Colon (tissue), 2 donors: ENCODE results near the gene TCF3.
"Not testable (repeated sequence)": the region's sequence is repeated elsewhere in the genome, so short reads cannot be mapped to it uniquely, and the experiment has no call there.

ENCODE experiments used
- FAIRE-seq: peaks from 2 replicates; lab custom pipeline; 2012; peaks lifted over from hg19 to GRCh38; lab: Jason Lieb, UNC
- donor health status: control.
- donor health status: control.

The TCF3 gene

DNA sequence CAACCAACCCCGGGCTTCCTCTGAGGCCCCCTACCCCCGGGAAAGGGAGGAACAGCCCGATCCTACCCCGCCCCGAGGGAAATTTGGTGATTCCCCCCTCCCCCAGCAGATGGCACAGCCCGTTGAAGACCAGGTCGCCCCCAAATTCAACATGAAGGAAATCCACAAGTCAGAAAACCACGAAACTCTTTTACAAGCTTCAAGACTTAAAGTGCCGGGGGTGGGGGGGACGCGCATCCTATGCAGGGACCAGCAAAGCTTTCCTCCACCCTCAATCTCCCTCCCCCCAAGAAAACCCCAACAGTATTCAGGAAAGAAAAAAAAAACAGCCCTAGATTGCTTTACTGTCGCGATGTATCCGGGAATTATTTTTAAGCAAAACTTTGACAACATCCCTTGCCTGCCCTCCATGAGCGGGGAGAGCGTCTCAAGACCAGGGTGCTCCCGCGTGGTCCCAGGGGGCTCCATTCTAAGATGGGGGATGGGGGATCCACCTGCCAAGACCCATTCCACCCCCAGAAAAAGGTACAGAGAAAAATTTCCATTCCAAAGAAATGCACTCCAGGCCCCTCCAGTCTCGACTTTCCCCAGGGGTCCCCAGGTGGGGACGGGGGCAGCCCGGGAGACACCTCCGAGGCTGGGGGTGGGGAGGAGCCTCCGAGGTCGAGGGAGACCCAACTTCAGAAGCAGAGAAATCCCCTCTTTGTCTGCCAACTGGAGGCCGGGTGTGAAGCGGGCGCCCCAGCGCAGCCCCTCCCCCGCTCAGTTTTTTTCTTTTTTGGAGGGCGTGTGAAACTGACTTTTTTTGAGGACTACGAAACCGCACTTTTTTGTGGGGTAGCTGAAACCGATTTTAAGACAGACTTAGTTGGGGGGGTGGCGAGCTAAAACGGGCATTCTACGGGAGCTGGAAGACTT is 1.5 kb downstream of the TCF3 start:
- no peak for FAIRE-seq

DNA sequence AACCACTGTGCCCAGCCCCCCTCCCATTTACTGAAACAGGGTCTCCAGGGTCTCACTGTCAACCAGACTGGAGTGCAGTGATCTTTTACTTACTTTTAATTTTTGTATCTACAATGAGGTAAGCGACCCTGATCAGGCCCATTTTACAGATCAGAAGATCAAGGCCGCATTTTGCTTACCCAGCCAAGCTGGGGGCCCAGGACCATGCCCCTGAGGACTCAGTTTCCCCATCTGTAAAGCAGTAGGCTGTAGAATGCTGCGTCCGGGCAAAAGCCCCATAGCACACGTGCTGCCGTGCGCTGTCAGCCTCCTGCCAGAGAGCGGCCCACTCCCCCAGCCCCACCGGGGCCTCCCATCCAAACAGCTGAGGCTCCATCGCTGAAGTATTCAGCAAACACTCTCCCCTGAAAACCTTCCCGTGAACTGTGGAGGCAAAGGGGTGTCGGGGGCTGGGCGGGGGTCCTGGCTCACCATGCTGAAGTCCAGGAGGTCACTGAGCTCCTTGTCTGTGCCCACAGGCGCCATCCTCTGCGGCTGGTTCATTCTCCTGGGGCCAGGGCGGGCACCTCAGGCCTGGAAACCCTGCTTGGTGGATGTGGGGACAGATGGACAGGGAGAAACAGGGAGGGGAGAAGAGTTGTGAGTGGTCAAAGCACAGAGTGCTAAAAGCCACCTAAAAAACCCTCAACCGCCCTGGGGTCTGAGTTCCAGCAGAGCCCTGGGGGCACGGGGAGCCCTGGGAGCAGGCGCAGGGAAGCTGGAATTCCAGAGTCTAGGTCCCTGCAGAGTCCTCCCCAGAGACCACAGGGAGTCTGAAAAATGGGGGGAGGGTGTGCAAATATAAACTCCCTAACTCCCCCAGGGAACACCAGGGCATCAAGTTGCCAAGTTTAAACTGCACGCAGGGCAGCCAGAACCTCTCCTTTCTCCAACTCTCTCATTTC is 2.4 kb downstream of the TCF3 start:
- FAIRE-seq = no peak

DNA sequence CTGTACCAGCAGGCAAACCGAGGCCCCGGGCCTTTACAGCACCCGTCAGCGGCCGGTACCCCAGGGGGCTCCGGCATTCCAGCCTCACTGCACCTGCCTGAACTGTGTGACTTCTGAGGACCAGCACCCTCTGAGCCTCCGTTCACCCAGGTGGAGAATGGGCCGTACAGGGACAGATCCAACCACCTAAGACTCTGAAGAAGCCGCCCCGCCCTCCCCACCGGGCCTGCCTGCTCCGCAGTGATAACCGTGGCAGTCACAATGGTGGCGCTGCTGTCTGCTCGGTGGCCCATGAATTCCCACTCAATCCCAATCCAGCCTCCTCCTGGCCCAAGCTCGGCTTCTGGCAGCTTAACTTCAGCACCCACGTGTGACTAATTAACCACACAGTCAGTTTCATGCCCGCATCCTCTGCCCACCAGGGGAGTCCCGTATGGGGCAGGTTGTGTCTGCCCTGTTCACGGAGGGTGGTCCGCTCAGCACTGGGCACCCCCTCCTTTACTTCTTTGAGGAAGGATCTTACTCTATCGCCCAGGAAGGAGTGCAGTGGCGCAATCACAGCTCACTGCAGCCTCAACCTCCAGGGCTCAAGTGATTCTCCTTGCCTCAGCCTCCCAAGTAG is 3.4 kb downstream of the TCF3 start:
- FAIRE-seq = no peak

DNA sequence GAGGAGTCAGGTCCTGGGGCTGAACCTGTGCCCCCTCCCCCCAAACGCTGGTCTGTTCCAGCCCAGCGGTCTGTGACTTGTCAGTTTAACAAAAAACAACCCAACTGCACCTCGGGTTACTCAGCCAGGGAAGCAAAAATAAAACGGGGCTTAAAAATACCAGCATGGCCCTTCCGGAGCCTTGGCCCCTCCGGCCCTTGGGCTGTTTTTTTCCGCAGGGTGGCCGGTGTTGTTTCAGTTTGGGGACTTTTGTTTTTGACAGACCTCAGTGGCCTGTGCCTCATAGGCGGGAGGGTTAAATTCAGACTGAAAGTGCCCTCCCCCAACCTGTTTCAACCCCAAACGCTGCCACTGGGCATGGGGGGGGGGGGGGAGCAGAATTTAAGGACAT is 4.0 kb downstream of the TCF3 start:
- no peak for FAIRE-seq

DNA sequence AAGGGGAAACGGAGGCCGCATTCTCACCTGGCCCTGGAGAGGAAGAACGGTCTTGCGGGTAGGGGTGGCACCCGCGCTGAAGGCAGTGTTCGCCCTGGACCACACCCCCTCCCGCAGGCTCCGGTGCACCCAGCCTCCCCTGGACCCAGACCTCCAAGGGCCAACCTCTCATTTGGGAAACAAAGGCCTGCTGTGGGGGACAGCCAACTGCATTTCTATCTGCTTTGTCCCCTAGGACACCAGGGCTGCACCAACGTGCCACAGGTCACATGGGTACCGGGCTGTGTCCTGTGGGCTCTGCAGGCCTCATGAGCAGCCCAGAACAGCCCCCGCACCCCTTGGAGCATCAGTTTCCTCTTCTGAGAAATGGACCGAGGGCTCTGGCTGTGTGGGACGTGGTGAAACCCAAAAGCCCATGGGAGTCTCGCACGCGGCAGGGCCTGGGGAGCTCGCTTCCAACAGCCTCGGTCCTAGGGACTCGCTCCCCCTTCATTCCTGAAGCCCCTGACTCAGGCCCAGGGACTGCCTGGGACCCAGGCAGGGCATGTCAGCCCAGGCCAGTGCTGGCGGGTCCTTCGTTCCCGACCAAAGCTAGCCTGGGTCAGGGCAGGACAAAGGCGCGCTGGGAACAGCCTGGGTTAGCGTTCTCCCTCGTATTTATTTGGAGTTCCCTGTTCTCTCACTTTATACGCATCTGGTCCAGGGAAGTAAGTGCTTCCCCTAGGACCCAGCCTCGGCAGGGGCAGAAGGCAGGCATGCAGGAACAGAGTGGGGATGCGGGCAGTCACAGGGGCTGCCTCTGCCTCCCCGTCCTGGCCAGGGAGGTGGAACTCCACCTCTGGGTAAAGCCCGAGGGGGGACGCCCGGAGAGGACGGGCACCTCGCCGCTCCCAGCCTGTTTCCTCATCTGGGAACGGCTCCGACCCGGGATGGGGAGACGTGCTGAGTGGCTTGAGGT is 4.6 kb downstream of the TCF3 start:
- no peak for FAIRE-seq

DNA sequence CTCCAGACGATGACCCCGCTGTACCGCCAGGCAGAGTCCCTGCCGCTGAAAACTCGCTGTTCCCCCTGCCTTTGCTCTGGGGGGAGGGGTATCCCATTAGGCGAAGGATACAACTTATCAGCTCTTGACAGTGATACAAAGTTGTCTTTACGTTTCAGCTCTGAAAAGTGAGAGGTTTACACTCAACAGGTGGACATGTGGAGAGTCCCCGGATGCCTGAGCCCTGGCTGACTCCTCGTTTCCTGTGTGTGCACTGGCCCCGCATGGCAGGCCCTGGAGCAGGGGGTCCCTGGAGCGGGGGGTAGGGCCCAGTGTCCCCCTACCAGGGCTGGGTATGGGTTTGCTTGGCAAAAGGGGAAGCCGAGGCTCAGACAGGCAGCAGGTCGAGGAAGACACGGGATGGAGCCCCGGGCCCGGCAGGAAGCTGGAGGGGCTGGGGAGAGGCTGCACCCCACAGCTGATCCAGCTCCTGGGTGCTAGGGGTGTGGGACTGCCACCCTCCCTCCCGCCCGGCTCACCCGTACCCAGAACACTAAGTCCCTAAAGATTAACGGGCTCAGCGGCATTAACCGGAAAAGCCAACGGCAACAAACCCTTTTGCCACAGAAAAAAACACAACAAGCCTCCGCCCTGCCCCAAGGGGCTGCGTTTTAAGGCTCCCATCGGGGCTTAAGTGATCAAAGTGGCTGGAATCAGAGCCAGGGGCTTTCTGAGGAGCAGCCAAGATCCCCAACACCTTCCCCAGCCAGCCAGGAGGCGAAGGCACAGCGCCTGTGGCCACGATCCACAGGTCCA is 5.6 kb downstream of the TCF3 start:
- FAIRE-seq = no peak

DNA sequence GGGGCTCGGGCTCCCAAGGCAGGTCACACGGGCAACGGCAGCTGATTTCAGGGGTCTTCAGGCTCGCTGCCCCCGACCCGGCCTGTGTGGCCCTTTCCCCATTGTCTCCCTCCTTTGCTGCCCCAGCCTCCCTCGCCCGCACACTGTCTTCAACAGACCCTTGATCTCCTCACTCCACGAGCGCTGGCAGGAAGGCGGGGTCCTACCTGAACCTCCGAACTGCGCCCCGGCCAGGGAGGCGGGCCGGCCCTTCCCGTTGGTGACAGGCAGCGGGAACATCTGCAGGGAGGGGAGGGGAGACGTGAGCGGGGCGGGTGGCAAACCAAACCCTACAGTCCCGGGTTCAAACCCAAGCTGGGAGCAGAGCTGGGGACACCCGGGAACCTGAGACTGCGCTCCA is 6.3 kb downstream of the TCF3 start:
- no peak for FAIRE-seq

DNA sequence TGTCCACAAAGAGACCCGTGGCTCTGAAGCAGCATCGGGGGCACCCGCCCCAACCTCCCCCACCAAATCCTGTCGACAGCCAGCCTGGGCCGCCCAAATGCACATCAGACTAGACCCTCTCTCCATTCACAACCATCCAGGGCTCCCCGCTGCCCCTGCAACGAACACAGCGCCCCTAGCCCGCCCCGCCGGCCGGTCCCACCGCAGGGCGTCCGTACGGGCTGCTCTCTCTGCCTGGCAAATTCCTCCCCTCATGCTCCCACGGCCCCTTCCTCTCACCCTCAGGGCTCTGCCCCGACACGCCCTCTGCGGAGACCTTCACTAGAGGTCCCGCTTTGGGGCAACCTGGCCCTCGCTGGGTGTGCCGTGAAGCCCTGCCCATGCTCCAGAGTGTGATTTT is 7.1 kb downstream of the TCF3 start:
- FAIRE-seq = no peak

DNA sequence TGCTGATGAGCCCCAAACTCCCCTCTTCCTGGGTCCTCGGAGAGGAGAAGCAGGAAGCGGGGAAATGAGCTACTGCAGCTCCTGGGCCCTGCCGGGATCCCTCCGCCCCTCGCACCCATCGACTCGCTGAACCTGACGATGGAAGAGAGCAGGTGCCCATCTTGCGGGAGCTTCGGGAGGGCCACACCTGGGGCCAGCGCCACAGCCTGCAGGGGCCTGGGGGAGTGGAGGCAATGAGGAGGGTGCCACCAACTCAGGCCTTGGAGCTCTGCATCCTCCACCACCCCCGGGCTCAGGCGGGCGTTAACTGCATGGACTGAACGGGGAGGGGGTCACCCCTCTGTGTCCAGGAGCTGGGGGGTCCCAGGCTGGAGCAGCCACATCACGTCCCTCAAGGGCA is 8.3 kb downstream of the TCF3 start:
- FAIRE-seq = no peak

DNA sequence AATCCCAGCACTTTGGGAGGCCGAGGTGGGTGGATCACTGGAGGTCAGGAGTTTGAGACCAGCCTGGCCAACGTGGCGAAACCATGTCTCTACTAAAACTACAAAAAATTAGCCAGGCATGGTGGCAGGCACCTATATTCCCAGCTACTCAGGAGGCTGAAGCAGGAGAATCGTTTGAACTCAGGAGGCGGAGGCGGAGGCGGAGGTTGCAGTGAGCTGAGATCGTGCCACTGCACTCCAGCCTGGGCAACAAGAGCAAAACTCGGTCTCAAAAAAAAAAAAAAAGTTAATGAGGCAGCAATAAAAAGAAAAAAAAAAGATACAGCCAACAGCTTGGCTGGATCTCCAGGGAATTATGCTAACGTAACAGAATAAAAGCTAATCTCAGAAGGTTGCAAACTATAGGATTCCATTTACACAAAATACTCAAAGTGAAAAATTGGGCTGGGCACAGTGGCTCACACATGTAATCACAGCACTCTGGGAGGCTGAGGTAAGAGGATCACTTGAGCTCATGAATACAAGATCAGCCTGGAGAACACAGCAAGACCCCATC is 11.4 kb downstream of the TCF3 start:
- FAIRE-seq = not testable (repeated sequence)

DNA sequence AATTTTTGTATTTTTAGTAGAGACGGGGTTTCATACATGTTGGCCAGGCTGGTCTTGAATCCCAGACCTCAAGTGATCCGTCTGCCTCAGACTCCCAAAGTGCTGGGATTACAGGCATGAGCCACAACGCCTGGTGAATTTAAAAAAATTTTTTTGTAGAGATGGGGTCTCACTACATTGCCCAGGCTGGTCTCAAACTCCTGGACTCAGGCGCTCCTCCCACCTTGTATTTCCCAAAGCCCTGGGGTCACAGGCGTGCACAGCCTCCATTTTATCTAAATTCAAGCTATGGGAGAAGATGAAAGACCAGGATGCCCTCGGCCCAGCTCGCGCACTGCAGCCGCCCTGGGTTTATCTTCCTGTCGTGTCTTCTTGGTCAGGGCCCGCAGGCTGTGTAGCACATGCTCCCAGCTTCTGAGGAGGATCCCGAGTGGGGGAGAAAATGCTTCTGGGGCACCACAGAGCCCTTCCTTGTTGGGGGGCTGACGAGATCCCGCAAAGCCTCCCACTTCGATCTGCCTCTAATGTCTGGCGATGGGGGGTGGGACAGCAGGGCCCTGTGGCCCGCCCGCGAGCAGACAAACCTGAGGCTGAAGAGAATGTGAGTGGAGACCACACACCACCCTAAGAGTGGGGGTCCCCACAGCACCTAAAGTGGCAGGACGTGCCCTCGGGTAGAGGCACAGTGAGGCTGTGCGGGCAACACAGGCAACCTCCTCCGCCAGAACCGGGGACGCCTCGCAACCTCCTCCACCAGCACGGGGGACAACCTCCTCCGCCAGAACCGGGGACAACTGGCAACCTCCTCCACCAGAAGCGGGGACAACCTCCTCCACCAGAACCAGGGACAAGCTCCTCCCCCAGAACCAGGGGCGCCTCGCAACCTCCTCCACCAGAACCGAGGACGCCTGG is 15.8 kb downstream of the TCF3 start:
- FAIRE-seq = no peak

DNA sequence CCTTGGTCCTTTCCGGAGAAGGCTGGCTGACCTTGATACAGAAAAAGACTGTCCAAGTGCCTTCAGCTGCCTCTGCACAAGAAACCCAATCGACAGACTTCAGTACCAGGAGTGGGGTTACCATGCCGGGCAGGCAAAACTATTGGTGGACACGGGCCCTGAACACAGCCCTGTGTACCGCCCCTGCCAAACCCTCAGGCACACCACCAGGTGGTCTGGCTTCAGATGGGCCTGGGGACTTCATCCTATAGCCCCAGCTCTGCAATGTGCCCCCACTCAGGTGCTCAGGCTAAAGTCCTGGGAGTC is 17.5 kb downstream of the TCF3 start:
- no peak for FAIRE-seq

DNA sequence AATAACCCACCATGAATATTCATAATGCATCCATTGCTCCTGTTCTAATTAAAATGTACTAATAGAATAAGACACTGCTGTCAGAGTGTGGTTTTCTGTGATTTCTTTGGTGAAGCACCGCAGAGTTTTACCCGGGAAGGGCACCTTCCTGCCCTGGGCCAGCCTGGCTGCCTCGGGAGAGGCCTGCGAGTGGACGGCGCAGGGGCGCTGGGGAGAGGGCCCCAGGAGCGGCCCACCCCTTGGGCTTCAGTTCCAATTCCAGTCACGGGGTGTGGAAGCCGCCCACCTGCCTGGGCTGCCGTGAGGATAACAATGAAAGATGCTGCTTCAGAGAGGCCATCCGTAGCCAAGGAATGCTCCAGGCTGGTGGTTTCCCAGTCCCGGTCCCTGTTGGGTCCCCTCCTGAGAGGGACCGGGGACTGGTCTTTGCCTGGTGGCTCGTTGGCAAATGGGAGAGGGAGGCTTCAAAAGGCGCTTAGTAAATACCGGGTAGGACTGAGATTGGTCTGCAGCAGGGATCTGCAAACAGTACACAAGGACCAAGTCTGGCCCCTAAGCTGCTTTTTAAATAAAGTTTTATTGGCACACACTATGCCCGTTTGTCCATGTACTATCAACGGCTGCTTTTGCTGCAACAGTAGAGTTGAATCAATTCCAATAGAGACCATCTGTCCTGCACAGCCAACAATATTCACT is 18.0 kb downstream of the TCF3 start:
- FAIRE-seq = no peak

DNA sequence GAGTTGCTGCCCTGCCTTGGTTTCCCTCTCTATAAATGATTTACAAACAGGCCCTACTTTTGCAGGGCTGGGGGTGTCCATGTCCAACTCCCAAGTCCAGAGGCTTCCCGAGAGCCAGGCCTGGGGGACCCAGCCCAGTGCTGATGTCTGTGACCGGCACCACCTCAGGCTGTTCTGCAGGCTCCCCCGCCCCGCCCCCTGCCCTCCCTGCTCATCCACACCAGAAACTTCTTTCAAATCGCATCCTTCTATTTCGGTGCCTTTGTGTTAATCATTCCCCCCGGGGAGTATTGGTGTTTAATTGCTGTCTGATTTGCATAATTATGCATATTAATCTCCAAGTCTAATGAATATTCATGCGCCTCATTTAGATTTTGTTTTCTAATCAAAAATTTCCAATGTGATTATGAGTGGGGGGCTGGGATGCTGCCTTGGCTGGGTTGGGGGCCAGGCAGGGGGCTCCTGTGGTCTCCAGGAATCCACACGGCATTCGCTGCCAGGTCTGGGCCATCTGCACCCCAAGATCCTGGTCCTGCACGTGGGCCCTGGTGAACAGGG is 19.1 kb downstream of the TCF3 start:
- no peak for FAIRE-seq

DNA sequence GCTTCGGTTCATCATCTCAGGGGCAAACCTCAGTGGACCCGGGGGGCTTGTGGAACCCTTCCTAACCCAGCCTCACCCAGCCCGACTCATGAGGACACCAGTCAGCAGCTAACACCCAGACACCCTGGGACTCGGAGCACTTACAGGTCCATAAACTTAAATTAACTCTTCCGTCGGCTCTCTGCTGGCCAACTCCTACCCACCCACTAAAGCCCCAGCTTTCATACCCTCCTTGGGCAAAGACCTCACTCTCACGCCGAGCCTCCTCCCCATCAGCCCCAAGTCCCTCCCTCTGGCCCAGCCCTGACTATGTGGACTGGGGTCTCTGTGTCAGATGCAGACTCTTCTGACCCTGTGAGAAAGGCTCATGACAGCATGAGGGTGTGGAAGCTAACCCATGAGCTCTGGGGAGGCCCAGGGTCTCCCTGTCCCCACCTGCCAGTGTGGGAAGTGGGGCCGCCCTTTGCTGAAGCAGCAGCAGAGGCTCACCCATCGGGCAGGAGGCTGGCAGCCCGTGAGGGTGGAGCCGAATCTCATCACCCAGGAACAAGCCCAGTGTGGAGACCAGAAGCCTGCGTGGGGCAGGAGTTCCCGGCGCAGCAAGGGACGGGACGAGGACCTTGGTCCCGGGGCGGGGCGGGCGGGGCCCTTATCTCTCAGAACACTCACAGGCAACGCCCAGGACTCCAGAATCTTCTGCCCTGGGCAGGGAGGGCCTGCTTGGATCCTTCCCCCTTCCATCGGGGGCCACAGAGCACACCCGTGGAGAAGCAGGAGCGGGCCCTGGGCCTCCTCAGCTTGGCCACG is 19.8 kb downstream of the TCF3 start:
- FAIRE-seq = no peak

DNA sequence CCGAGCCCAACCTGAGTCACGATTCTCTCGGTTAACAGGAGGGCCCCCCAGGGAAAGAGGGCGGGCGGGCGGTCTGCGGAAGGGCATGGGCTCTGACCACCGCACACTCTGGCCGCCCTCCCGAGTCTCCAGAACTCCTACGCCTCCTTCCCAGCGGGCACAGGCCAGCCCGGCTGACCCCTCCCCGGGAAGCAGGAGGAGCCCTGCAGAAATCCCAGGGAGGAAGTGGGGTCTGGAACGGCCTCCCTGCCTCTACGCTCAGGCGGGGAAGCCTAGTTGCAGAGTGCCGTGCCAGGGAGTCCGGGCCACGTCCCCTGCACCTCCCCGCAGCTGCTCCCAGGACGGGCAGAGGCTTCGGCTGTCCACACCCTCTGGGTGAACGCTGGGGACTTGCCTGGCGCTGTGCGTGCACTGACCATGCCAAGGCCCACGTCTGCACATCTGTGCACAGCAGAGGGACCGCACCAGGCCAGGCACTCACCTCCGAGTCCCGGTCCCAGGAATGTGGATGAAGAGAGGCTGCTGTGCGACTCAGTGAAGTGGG is 20.8 kb downstream of the TCF3 start:
- FAIRE-seq = no peak

DNA sequence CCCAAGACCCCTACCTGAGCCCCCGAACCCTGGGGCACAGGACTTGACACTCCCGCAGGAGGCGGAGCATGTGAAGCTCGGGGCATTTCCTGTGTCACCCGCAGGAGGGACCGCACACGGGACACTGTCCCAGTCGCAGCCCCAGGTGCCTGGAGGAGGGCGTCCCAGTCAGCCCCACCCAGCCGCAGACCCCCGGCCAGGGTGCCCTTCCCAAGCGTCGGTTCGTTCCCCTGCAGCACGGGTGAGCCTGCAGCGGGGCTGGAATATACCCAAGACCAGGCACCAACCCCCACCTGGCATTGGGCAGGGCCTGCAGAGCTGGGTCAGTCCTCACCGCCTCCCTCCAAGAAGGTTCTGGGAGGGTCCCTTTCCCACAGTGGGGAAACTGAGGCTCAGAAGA is 21.6 kb downstream of the TCF3 start:
- FAIRE-seq = no peak
